Hematopoietic multipotent progenitor cell (in vitro differentiated cells): ENCODE measurements around the gene PLPPR5. TPM values are rescaled to one million over a fixed set of nuclear protein-coding genes. Genes with fewer than 3 reads are reported as not detected.
"Not testable (repeated sequence)": the region's sequence is repeated elsewhere in the genome, so short reads cannot be mapped to it uniquely, and the experiment has no call there.

Experiments used
- DNase-seq, 3 donors: peaks; one replicate each; pipeline ENCODE4 v3.0.0-alpha.2; 2011 to 2015; ENCODE audit warnings: low read depth in 2 of 3, low spot score in 2 of 3
- total RNA-seq: library from RNA; depleted of rRNA; stranded (reverse); fragments of >200 nt; gene quantifications from one replicate; pipeline ENCODE4 v1.2.3, GENCODE V29; 2012

PLPPR5 gene
- total RNA-seq, 1 donor: not detected

DNA sequence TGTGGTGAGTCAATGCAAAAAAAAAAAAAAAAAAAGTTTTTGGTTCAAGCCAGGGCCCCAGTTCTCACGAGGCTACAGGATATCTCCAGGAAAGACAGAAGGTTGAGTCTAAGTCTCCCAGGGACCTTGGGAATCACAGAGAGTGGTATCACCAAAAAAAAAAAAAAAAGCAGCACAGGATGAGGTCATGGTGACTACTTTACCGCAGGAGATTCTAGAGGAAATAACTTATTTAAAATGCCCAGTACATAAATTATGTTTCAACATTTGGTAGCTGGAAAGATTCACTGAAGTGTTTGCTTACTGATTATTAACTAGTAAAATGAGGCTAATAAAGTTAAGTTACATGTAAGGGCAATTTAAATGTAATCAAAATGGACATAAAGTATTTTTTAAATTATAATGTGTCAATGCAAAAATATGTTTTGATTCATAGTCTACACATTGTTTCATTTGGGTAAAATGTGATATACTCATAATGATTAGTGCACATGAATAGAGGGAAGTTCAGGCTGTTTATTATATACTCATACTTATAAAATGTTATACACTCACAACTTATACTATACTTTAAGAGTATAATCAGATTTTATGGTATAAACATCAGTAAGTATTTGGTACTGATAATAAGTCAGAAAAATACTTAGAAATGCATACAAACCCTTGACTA, 84.1 kb downstream of the PLPPR5 start:
- DNase-seq: no peak

DNA sequence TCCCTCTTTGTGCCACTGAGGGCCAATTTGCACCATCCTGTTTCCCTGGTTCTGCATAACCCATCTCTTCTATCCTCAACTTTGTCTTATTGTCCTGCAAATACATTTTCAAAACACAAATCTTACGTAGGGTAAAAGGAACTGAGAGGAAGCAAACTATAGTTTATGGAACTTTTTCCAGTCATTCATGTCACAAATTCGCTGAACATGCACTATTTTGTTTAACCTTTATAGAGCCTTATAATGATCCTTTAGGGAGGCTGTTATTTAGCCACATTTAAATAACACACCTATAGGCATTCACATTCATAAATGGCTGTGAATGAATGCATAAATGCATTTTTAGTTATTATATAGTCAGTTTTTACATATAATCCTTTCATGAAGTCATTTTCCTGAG, 85.0 kb downstream of the PLPPR5 start:
- DNase-seq: no peak

DNA sequence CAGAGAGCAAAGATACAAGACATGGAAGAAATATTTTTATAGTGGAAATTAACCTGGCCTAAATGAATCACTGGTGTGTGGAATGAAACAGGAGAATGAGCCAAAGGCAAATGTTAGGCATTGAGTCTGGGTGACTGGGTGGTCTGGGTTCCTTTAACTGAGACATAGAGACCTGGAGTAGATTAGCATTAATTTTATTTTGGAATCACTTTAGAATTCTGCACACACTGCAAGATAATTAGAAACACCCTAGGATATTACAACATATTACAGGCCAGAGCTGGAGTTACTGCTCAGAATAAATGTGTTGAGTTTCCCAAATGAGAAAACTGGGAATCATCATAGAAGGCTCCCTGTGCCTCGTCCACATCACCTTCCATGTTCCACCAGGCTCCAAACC, 85.5 kb downstream of the PLPPR5 start:
- DNase-seq: no peak

DNA sequence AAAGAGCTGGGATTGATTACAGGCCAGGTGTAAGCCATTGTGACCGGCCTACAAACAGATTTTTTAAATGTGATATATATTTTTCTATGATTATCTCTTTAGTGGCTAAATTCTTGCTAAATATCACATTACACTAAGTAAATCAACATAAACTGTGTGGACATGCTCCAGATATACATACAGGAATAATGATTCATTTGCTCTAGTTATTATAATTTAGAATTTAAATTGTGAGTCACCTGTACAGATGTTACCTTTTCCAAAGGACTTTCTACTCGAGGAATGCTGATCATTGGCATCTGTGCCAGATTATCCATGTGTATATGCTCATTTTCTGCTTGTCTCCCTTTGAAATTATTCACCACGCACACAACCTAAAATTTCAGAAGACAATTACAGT, 90.1 kb downstream of the PLPPR5 start:
- DNase-seq: no peak

DNA sequence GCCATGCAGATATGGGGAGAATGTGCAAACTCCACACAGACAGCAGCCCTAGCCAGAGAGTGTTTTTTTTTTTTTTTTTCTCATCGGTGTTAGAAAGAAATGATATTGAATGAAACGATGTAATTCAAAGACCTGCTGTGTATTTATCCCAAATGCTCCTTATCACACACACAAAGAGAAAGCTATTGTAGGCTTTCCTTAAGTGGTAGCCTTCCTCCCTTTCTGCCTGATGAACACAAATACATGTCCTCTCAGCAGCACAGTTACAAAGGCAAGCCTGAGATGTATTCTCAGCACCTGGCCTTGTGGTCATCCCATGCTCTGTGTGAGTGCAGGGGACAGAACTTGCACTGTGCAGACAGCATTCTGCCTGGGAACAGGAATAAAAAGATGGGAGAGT, 93.8 kb downstream of the PLPPR5 start:
- no peak for DNase-seq

DNA sequence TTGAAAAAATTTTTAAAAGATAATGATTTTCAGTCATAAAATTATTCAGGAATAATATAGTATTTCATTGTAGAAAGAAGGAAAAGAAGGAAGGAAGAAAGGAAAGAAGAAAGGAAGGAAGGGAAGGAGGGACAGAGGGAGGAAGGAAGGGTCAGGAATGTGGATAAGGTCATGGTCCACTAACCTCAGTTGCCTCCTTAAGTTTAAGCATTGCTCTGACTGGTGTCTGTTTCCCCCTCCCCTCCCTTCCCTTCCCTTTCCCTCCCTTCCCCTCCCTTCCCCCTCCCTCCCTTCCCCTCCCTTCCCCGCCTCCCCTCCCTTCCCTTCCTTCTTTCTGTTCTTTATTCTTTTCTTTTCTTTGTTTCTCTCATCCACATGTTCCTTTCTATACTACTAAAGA, 95.7 kb downstream of the PLPPR5 start:
- no peak for DNase-seq

DNA sequence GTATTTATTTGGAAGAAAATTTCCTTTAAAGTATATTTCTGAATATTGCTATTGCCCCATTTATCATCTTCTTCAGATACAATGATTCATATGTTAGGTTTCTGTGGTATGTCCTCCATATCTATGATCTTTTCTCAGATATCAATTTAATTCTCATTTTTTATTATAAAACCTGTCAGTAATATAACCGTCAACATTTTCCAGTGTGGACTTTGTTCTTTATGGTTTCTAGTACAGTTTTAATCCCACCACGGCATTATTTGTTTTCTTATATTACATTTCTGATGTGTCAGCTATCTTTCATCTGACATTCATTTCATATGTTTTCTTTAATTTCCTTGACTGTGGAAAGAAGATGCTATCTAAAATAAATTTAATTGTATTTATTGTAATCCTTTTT, 97.9 kb downstream of the PLPPR5 start:
- DNase-seq: no peak

DNA sequence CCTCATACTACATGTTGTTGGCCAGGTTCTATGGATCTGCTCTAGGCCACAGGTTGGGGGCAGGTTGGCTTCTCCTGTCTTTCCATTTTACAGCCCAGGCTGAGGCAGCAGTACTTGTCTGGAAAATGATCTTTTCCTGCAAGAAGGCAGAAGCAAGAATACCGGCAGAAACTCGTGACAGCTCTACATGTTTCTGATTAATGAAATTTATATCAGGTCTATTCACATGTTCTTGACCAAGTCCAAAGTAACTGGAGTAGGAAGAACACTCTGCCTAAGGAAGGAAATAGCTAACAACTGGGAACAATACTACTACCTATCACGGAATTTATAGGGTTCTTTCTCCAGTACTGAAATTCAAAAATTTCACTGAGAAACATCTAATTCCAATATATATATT, 98.3 kb downstream of the PLPPR5 start:
- DNase-seq: no peak

DNA sequence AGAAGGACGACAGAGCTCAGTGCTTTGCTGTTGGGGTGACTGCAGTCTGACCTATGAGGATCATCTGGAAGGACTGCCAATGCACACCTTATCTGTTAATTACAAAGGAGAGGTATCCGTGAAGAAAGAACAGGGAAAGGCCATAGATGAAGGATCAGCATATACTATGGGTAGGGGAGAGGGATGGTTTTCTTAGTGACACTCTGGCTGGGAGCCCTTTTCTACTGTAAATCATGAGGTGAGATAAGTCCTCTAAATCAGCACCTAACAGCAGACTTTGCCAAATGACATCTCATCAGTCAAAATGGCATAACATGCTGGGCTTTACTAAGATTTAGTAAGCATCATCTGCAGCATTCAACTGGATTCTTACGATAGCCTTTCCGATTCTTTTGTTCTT, 100.0 kb downstream of the PLPPR5 start:
- DNase-seq: no peak

DNA sequence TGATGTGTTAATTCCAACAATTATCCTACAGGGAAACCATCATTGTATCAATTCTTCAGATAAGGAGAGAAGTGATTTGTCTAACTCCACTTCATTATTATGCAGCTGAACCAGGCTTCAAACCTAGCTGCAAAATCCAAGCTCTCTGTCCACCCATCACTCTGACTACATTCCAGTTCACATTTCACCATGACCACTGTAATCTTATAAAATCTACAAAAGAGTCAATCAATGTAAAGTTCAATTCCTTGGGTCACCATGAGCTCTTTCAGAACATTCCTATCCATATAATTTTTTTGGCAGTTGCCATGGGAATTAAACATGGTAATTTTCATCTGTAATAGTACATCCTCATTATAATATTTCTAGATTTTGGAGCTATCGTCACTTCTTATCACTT, 100.9 kb downstream of the PLPPR5 start:
- DNase-seq: no peak

DNA sequence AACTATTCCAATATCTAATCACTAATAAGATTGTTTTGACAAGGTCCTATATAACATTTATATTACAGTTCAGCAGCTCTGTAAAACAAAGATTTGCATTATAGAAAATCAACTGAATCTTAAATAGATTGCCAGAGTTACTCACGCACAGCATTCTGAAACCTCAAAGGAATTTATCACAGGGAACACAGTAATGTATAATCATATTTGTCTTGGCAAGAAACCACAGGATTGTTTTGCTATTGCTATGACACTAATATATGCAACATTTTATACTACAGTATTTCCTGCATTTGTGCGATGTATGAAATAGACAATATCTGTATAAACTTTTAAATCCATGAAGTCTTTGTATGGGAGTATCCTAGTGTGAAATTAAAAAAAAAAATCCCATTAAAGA, 101.4 kb downstream of the PLPPR5 start:
- peak in 1 of 3 donors; percentile 42 for DNase-seq

DNA sequence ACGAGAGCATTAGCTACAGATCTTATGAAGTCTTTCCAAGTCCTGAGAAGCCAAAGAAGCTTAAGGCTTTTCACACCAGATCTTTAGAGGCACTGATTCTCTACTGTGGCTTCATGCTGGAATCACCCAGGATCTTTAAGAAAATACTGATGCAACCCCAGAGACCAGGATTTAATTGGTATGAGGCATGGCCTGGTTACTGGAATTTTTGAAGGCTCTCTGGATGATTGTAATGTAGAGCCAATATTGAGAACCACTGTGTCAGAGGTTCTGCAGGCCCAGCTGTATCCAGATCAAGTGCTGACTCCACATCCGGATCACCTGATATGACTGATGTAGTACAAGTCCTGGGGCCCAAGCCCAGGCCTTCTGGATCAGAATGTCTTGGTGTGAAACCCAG, 105.7 kb downstream of the PLPPR5 start:
- no peak for DNase-seq

DNA sequence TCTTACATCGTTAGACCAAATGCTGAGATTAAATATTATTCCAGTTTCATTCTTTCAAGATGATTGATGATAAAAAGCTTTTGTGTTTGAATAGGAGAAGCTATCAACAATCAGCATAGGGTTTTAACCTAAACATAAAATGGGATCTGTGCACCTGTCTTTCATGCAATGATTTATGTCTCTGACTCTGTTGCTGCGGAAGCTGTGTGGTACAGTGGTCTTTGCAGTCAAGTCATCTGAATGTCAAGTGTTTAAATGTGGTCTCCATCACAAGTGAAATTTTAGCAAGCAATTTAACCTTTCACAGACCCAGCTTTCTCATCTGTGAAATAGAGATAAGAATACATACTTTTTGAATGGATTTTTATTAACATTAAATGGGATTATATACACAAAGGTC, 107.2 kb downstream of the PLPPR5 start:
- DNase-seq: peak in 2 of 3 donors; percentile 18 to 81

DNA sequence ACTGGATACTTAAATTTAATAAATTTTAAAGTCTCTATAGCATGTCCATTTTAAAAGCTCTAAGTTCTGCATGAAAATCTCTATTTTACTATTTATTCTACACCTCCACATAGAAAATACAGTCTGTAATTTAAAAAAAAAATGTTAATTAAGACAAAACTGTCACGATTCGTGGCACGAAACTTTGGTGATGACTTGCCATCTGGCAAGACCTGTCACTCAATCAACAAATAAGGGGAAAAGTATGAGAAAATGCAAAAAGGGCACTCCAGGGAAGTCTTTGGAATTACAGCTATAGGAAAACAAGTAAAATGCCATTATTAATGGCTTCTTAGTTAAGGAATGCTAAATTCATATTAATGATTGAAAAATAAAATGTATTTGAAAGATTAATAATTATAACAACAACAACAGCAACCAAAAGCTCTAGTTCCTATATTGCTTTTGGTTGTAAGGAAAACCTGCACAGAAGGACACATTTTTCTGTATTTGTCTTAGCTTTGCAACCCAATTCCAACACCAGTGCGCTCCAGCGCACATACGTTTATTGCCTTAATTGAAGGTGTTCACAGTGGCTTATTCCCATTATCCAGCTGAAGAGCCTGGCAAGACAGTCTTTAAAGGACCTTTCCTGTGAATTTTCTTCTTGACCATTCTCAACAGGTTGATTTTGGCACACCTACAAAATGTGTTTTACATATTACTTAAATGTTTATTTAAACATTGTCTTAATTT, 107.8 kb downstream of the PLPPR5 start:
- DNase-seq: no peak

DNA sequence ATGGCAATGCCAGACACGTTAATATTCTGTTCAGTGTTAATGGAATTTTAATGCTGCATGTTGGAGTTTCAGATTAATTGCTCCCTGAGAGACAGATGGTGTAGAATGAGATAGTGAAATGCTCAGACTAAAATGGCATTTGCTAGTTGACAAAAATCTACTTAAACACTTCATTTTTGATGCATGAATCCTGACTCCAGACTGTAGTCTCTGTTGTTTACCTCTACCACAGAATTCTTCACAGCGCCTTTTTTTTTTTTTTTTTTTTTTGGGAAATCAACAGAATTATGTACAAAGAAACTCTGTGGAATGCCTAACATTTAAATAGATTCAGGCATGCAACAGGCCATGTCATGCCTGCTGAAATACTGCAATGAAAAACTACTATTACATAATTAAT, 111.3 kb downstream of the PLPPR5 start:
- no peak for DNase-seq

DNA sequence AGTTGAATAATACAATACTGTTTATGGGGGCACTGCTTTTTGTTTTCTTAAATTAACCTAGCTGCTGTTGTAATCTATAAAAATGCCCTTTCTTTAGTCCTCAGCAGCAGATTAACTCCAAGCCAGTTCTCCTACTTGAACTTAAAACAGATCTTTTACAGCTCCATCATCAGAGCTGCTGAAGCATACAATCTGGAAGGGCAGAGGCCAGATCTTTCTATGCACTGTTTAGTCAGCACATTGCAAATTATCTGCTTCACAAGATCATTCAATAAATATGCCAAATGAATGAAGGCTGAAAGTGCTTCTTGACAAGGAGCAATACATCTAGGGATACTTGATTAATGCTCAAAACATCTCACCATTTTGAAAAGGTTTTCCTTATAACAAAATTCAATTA, 115.8 kb downstream of the PLPPR5 start:
- DNase-seq: no peak

DNA sequence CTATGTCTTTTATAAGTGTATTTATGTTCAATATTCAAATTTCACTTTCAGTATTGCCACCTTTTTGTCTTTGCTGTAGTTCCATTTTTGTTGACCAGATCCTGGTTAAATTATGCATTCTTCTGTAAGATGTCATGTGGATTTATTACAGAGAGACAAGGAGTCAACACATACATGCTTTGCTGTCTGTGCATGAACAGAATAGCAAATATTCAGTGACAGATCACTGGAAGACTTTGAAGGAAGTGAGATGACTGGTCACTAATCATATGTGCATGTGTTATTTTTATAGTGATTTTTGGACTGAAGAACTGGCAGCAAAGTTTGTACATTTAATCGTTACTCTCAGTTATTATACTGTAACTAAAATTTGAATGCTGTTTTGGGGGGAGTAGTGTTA, 117.2 kb downstream of the PLPPR5 start:
- no peak for DNase-seq

DNA sequence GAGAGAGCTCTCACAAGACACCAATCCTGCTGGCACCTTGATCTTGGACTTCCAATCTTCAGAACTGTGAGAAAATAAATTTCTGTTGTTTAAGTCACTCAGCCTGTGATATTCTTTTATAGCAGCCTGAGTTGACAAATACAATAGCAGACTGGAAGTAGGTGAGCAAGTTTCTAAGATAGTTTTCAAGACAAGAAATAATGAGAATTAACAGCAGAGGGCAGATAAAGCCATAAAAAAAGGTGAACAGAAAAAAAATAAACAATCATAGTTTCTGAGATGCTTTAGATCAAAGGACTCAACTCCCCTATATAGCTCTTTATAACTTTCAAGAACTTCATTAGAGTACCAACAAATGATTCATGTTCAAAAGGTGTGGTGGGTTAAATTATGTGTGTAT, 119.8 kb downstream of the PLPPR5 start:
- DNase-seq: no peak

DNA sequence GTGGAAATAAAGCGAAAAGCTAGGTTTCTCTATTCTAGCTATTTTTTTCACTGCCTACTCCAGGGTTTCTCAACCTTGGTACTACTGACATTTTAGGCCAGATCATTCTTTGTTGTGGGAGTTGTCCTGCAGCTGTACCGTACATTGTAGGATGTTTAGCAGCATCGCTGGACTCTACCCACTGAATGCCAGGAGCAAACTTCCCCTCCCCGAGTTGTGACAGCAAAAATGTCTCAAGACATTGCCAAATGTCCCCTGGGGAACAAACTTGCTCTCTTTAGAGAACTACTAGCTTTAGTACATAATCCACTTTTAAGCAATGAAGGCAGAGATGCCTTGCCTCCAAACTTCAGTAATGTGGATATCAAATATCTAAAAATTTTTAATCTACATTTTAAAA, 122.8 kb downstream of the PLPPR5 start:
- no peak for DNase-seq

DNA sequence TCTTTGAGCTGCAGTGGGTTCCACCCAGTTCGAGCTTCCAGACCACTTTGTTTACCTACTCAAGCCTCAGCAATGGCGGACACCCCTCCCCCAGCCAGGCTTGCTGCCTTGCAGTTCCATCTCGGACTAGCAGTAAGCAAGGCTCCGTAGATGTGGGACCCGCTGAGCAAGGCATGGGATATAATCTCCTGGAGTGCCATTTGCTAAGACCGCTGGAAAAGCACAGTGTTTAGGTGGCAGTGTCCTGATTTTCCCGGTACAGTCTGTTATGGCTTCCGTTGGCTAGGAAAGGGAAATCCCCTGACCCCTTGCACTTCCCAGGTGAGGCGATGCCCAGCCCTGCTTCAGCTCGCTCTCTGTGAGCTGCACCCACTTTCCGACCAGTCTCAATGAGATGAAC, 123.4 kb downstream of the PLPPR5 start:
- DNase-seq: not testable (repeated sequence)

DNA sequence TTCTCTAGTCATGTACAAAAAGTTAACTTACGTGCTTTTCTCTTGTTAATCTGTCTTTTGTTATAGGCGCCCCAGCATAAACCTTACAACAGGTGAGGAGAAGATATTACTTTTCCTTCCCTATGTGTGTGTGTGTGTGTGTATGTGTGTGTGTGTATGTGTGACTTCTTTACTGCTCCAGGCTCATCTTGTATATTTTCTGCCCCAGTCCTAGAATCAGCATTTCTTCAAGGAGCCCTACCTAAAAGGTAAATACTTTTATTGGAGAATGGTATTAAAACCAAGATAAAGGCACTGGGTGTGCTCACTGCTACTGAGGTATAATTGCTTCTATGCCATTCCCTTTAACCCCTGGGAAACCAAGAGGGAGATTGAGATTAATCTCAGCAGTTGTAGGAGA, 129.8 kb downstream of the PLPPR5 start:
- no peak for DNase-seq
